SK-N-MC (cell line): ENCODE data around the gene MAPKBP1.

ENCODE experiments used
- EZH2 ChIP-seq: fragments of 200-600 bp; sonication (generic); IDR thresholded peaks from one replicate; pipeline ENCODE4 v1.6.1; 2017; ENCODE audit warnings: antibody characterized with exemption
- POLR2AphosphoS5 ChIP-seq: IDR thresholded peaks from 2 replicates; pipeline ENCODE4 v1.6.1; 2012; ENCODE audit warnings: mild to moderate bottlenecking, low read depth, low read length, borderline replicate concordance

GRCh38 chr15:41790169-41790568 lies 15.9 kb downstream of the MAPKBP1 start:
- TF ChIP-seq POLR2AphosphoS5 (no peak), EZH2 (no peak)
